GM12872 (cell line): ENCODE data around the gene ZNF134.

Experiments used
- CTCF ChIP-seq: IDR thresholded peaks from 3 replicates; pipeline ENCODE4 v1.5.1; 2011; ENCODE audit warnings: low read depth, mild to moderate bottlenecking, low read length, moderate library complexity; ENCODE audit not compliant: insufficient read depth

The ZNF134 gene

GRCh38 chr19:57643734-57644133 lies 29.7 kb downstream of the ZNF134 start:
- no peak for TF ChIP-seq CTCF

GRCh38 chr19:57648331-57649003 lies 34.4 kb downstream of the ZNF134 start:
- TF ChIP-seq CTCF = no peak

DNA sequence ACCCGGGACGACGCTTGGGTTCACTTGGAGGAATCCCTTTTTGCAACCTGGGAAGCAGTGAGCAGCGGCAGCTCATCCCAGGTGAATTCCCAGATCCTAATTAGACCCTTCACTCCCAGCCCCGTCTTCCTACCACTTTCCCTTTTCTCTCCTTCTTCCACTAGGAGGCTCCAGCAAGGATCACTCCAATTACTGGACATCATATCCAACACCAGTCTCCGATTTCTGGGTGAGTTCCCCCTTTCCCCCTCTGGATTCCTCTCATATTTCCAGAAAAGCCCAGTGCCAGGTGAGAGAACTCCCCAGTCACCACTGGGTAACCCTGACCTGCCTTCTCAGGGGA lies 37.6 kb downstream of the ZNF134 start:
- no peak for TF ChIP-seq CTCF

DNA sequence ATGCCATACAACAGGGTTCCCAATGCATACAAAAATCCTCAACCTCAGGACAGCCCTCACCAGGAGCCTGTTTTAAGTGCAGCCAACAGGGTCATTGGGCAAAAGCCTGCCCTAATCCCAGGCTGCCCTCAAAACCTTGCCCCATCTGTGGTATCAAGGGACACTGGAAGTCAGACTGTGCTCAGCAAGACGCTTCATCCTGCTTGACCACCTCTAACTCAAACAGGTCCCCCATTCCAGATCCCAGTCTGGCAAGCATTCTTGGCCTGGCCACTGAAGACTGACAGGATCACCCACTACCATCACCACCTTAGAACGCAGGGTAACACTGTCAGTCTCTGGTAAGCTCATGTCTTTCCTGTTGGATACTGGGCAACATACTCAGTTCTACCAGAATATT lies 39.6 kb downstream of the ZNF134 start:
- no peak for TF ChIP-seq CTCF

DNA sequence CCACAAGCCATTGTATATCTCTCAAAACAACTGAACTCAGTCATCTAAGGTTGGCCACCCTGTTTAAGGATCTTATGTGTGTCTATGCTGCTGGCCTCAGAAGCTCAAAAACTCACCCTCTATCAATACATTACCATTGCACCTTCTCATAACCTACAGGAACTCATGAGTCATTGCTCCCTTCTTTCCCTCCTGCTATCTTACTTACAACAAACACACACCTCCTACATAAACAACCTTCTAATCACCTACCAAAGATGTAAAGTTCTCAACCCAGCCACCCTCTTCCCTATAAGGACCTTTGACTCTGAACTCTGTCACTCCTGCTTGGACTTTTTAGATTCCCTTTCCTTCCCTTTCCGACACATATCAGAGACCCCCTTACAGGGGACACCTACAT lies 41.4 kb downstream of the ZNF134 start:
- TF ChIP-seq CTCF = no peak

DNA sequence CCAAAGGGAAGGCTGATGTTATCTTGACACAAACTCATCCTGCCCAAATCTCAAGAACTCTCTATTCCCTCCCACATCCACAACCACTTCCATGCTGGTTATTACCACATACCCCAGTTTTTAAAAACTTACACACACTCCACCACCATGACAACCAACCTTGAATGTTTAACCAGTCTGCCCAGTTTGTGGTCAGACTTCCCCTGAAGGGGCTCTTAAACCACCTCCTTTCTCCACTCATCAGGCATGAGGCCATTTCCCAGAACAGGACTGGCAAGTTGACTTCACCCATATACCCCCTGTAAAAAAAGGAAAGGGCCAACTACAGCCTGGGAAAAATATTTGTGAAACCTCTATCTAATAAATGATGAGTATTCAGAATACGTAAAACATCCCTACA lies 42.3 kb downstream of the ZNF134 start:
- TF ChIP-seq CTCF = no peak

GRCh38 chr19:57664269-57665127 lies 50.5 kb downstream of the ZNF134 start:
- no peak for TF ChIP-seq CTCF
